HG03439 (cell line): ENCODE results near the gene CACNA1B.
"Not testable (repeated sequence)": the region's sequence is repeated elsewhere in the genome, so short reads cannot be mapped to it uniquely, and the experiment has no call there.

ENCODE experiments used
- ATAC-seq: cut with Tn5 transposase; IDR thresholded peaks from one replicate; pipeline ENCODE4 v1.9.1; 2021; ENCODE audit warnings: mild to moderate bottlenecking, moderate library complexity; ENCODE audit not compliant: unreplicated experiment

CACNA1B gene

GRCh38 chr9:138126858-138127584 lies 249.4 kb downstream of the CACNA1B start:
- ATAC-seq = not testable (repeated sequence)

DNA sequence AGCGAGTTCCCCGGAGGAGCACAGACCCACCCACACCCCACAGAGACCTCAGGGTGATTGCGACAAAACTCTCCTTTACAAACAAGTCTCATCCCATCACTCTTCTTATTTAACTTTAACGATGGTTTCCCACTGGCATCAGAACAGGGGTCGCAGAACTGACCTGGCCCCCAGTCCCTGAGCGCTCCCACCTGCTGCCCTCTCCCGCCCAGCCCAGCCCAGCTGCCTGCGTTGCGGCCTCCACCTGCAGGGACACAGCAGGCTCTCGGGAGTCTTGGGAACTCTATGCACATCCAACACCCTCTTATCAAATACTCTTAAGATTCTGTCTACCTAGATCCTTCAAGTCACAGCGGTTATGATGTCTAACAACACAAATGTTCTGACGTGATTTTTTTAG lies 250.4 kb downstream of the CACNA1B start:
- not testable (repeated sequence) for ATAC-seq

DNA sequence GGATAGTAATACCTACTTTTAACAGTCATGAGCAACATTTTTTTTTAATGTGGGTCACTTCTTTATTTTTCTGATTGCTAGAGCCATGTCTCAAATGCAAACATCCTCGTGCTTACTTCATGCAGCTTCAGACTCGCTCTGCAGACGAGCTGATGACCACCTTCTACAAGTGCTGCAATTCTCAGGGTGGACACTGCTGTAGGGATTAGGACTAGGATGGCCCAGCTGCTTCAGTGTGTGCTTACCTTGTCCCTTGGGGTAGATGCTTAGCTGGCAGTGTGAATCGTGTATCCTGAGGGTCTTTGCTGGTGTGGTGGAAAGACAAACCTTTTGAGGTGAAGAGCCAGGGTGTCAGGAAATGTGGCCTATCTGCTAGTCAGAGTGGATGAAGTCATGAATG lies 251.7 kb downstream of the CACNA1B start:
- not testable (repeated sequence) for ATAC-seq

GRCh38 chr9:138132946-138133705 lies 255.5 kb downstream of the CACNA1B start:
- not testable (repeated sequence) for ATAC-seq

GRCh38 chr9:138134581-138134980 lies 257.0 kb downstream of the CACNA1B start:
- not testable (repeated sequence) for ATAC-seq

GRCh38 chr9:138139096-138139495 lies 261.5 kb downstream of the CACNA1B start:
- ATAC-seq = not testable (repeated sequence)

DNA sequence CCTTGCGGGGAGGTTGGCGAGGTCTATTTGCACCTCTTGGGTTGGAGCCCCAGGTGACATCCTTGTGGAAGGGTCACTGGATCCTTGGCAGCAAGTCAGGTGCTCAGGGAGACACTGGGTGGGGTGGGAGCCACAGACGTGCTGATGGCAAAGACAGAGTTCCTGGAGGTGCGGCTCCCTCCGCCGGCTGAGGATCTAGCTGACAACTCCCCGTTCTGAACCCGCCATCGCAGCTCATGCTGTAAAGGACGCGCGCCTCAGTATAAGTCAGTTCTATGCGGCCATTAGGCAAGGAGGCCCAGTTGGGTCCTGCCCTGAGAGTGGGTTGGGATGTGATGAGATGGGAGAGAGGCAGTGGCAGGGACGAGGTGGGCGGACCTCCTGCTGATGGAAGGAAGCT lies 263.4 kb downstream of the CACNA1B start:
- ATAC-seq = not testable (repeated sequence)

- ATAC-seq = not testable (repeated sequence)
Observed at GRCh38 chr9:138142528-138143244, 265.1 kb downstream of the CACNA1B start.

DNA sequence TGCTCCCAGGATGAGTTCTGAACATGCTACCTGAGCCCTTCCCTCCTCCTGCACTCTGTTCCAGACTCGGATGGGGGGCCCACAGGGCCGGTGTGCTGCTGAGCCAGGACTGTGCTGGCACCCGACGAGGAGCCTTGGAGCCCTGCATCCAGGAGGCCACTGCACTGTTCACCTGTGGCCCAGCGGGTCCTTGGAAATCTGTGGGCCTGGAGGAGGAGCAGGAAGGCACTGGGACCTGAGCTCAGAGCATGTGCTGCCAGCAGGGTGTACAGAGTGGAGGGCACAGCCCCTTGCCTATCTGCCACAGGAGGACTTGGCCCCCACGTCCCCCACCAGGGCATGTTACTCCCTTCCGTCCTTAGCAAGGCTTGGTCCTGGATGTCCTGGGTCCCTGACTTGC lies 265.9 kb downstream of the CACNA1B start:
- ATAC-seq = not testable (repeated sequence)

GRCh38 chr9:138147556-138147955 lies 270.0 kb downstream of the CACNA1B start:
- not testable (repeated sequence) for ATAC-seq

- ATAC-seq = not testable (repeated sequence)
Observed at GRCh38 chr9:138149672-138150656, 272.4 kb downstream of the CACNA1B start.

DNA sequence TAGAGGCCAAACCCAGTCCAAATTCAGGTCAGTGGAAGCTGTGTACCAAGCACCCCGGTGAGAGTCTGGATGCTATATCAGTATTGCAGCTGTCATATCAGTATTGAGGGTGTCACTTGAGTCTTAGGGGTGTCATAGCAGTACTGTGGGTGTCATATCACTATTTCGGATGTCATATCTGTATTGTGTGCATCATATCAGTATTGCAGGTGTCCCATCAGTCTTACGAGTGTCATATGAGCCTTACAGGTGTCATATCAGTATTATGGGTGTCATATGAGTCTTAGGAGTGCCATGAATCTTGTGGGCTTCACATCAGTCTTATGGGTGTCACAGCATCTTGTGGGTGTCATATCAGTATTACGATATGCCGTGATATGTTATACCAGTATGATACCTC lies 278.2 kb downstream of the CACNA1B start:
- not testable (repeated sequence) for ATAC-seq

DNA sequence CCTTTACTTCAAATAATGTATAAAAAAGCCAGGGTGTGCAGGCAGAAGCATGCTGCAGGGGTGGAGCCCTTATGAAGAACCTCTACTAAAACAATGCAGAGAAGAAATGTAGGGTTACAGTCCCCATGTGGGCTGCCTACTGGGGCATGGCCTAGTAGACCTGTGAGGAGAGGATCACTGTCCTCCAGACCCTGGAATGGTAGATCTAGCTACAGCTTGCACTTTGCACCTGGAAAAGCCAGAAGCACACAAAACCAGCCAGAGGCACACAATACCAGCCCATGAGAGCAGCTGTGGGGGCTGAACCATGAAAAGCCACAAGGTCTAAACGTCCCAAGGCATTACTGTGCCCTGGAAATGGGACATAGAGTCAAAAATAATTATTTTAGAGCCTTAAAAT lies 289.2 kb downstream of the CACNA1B start:
- ATAC-seq = not testable (repeated sequence)
